Epithelial cell of alveolus of lung (primary cell): ENCODE data around the gene MYO7B. TPM values are rescaled to one million over a fixed set of nuclear protein-coding genes. Genes with fewer than 3 reads are reported as not detected.

Source experiments
- total RNA-seq: library from RNA; depleted of rRNA; stranded (reverse); fragments of >200 nt; gene quantifications from 2 replicates; pipeline ENCODE4 v1.2.1, GENCODE V29; 2015

MYO7B gene
- total RNA-seq: 0.24 TPM in 1 of 2 replicates, not detected in the other

DNA sequence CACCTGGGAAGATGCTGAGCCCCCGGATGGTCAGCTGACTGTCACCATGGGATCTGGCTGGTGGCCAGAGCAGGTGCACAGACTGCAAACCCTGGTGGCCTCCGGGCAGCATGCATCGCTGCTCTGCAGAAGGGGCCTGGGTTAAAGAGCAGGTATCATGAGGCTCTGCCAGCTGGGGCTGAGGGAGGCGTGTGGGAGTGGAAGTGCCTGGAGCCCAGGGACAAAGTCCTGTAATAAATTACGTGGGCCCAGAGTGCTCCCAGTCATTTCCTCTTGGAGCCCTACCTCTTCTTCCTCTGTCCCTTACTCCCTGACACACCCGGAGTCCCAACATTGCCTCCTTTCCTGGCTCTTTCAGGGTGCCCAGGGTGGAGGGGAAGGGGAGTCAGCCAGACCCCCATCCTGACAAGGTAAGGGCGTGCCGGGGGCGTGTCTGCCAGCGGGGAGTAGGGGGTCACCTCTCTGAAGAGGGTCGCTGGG, at the start of gene MYO7B:
Gene MYO7B, plus strand, starts transcription at position 262 of the 480 bp plus-strand sequence. CDS start 24,040 bp downstream, outside the sequence.

DNA sequence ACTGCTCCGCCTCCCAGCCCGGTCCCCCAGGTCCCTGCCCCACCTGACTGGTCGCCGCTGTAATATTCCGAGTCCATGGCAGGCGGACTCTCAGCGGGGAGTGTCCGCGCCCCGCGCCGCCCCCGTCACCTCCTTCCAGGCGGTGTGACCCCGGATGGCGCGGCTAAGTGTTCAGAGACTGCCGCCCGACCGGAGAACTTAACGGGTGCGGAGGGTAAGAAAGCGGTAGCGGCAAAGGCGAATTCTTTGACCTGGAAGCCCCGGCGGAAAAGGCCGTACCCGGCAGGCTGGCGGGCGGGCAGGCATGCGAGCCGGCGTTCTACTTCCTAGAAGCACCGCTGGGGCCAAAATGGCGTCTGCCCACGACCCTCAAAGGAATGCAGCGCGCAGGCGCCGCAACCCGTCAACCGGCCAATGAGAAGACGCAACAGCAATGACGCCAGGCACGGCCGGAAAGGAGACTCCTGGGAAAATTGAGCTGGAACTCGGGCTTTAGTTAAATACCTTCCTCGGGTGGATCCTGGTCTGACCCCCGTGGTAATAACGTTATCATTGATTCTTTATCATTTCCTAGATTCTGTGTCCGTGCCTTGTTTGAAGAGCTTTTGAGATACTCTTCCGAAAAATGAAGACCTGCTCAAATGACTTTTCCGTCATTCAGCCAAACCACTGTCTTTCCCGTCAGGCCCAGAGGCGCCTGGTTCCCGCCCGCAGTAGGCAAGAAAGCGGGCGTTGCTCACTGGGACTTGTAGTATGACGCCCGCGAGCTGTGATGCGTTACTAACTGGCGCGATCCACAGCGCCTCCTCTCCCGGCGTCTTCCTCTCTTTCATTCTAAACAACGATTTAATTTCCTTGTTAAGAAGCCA, 9.1 kb upstream of the MYO7B start, which contains the start of gene IWS1:
Gene IWS1, minus strand, starts transcription at position 358 of the 869 bp plus-strand sequence. Its CDS starts 281 bp downstream, at position 77.

DNA sequence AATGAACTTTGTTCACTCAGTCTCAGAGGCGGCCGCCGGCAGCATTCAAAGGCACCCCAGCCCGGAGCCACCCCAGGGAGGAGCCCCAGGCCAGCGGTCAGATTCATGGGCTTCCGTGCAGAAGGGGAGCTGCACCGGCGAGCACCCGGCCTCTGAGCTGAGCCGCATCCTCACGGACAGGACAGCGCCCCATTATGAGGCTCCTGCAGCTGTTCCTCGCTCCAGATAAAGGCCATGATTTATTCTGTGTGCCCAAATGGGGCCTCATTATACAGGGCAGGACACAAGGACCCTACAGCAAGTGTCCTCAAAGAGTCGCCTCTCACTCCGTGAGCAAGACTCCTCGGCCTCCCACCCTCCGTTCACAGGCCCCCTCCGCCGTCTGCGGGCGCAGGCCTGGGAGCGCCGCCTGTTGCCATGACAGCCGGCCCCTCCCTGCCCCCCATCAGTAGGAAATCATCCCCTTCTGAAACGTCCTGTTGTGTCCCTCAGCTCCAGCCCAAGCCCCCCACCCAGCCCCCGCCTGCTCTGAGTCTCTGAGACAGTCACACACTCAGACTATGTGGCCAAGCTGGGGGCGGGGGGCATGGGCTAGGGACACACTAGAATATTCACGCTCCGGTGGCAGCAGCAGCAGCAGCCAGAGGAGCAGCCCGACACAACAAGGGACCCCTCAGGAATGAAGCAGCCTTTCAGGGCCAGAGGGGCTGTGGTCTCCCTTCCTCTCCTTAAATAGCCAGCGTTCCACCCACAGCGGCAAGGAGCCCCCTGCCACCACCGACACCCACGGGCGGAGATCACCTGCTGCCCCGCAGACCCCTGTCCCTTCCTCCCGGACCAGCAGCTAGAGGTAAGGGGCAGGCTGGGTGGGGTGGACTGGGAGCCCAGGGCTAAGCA, 110.2 kb downstream of the MYO7B start, which contains the start of gene GPR17:
Gene GPR17, plus strand, starts transcription at position 759 of the 897 bp plus-strand sequence. CDS start 4,583 bp downstream, outside the sequence.

DNA sequence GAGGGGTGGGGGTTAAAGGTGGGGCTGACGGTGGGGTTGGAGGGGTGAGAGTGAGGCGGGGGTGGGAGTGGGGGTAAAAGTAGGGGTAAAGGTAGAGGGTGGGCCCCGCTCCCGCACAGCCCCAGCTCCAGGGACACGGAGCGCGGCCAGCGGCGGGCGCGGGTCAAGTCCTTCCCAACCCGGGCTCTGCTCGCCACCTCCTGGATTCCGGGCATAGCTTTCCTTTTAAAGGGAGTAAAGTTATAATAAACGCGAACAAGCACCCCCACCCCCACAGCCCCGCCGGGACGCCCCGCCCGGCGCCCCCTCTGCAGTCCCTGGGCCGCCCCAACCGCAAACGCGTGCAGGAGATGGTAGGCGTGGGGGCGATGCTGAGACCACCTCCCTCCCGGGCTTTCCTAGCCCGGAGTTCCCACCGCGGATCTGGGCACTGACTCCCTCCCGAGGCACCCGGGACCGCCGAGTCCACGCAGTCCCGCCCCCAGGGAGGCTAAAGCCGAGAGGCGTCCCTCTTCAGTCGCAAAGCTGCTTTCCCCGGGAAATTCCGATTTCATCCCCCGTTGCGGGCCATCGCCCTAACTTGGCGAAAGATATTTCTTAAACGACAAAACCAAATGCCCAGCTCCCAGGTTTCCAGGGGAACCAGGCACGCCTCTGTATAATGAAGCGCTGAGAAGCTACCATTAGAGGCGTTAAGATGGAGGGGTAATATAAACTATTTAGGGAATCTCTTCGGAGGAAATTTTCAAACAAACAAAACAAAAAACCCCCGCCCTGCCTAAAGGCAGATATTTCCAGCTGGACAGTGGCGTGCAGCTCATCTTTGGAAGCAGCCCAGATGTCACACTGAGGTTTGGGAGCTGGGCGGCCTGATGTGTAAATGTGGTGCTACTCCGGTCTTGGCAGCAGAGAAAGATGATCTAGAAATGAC, 140.1 kb downstream of the MYO7B start, which contains the start of gene LIMS2:
Gene LIMS2, minus strand, starts transcription at position 200 of the 931 bp plus-strand sequence. CDS start 506 bp downstream, outside the sequence.

Other genes with a start within 250 kb of the MYO7B start
- 22.2 and 25.6 TPM in 2 replicates for gene ERCC3, start 241.5 kb upstream of the MYO7B start, total RNA-seq
- 20.2 and 30.6 TPM in 2 replicates for gene MAP3K2, start 147.7 kb upstream of the MYO7B start, total RNA-seq
- gene PROC, start 117.3 kb upstream of the MYO7B start, total RNA-seq: 0.08 and 0.13 TPM in 2 replicates
- 23.8 and 24.0 TPM in 2 replicates for gene IWS1, start 9.2 kb upstream of the MYO7B start, total RNA-seq
- not detected in 2 replicates for gene GPR17, start 110.5 kb downstream of the MYO7B start, total RNA-seq
- 1.3 TPM in 1 of 2 replicates, not detected in the other for gene LIMS2, start 139.8 kb downstream of the MYO7B start, total RNA-seq
- gene SFT2D3, start 165.8 kb downstream of the MYO7B start, total RNA-seq: 4.8 and 8.5 TPM in 2 replicates